Activated CD4-positive, alpha-beta T cell treated with anti-CD3 and anti-CD28 coated beads for 48 hours (primary cell): ENCODE data around the gene FEZ2.

Experiments used
- DNase-seq: peaks from one replicate; pipeline ENCODE4 v3.0.0-alpha.2; 2020

Gene FEZ2

GRCh38 chr2:36528274-36528673 is 69.7 kb downstream of the FEZ2 start:
- no peak for DNase-seq

DNA sequence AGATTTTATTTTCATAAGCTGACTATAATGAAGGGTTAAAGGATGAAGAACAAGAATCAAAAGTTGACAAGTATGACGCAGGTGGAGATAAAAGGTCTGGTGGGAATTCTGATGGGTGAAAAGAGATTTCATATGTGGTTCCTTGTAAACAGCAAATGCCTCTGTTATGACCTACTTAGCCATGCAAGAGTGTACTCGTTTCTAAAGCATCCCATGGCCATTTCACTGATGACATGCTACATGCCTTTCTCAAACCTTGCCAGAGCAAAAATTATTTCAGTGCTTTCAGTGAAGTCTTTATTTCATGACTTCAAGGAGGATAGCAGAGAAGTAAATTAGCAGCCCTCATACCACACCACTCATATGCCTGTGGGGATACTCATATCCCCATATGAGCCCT is 71.7 kb downstream of the FEZ2 start:
- no peak for DNase-seq

DNA sequence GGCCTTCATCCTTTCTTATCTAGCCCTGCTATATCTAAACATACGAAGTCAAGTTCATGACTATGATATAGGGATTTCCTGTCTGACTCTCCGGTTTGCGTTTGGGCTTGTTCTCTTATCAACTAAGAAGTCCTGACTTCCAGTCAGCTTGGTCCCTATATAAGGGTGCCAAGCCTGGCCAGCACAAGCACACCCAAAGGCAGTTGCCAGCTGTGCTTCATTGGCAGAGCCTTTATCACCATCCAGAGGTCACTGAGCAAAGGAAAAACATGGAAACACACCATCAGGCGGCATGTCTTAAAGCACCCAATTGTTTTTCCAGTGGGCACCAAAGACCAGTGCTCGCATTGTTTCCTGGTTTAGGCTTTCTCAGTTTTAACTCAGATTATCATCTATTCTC is 72.7 kb downstream of the FEZ2 start:
- no peak for DNase-seq

DNA sequence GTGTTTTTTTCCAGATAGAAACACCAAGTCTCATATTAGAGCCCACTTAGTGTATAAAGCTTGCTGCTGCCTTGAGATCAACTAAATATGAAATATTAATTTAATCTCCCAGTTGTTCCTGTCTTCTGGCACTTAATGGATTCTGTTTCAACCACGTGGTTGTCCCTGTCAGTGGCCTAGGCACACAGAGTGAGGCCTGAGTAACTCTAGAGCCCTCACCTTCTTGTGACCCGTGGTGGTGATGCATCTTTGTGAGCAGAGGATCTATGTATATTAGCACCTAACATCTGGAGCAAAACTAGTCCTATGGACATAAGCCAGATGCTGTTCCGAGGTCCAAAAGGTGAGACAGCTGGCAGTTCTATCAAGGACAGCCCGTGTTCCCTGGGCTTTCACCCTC is 74.8 kb downstream of the FEZ2 start:
- no peak for DNase-seq

DNA sequence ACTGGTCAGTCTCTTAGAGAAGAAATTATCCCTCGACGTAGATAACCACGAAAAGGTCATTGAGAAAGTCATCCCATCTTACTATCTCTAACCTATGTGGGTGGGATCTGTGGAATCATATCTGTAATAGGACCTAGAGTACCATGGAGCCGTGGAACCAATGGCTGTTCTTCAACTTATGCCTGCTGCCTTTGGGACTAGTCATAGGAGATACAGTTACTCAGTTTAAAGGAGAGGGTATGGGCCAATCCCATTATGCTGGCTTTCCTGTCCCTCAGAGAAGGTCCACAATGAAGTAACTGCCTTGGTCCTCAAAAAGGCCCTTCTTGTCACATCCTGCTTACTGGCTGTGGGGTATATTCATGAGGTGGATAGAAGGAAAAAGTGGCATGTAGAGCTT is 77.5 kb downstream of the FEZ2 start:
- DNase-seq: no peak

DNA sequence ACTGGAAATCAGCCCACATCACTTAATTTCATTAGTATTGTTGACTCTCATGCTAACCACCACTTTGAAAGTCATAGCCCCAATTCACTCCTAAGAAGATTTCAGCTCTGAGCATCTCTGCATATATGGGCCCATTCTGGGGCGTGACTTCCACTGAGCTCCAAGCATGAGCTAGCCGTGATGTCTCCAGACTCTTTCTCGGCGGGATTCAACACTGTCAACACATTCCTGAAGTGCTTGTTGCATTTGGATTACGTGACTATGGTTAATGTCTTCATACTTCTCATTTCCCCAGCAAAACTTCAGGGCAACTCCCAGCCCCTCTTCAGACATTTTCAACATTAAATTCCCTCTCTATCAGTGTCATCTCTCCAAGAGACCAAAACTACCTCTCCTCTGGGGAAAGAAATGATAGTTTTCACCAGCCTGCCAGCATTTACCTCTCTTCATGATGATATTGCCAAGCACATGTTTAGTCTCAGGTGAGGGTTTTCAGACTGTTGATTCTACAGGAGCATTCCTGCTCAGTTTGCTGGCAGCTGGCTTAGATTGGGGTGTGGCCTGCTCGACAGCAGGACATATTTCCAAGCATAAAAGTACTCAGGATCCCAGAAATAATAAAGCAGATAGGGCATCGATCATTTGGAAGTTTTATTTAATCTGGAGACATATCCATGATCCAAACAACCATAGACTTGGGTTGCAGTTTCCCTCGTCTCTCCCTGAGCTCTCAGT is 81.7 kb downstream of the FEZ2 start:
- no peak for DNase-seq

DNA sequence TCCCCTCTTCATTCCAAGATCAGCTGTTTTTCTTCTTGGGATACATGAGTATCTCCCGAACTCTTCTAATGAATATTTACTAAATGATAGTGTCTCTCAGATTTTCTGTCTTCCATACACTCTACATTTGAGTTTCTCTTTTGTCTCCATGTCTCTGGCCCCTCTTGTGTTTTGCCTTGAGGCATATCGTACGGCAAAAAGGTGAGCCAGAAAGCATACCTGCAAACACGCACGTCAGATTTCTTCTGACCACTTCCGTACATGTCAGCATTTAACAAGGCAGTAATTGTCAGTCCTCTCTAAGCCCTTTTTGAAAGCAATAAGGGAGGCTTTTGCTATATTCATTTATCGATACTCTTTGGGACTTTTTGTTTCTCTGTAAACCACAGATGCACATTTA is 82.4 kb downstream of the FEZ2 start:
- no peak for DNase-seq

DNA sequence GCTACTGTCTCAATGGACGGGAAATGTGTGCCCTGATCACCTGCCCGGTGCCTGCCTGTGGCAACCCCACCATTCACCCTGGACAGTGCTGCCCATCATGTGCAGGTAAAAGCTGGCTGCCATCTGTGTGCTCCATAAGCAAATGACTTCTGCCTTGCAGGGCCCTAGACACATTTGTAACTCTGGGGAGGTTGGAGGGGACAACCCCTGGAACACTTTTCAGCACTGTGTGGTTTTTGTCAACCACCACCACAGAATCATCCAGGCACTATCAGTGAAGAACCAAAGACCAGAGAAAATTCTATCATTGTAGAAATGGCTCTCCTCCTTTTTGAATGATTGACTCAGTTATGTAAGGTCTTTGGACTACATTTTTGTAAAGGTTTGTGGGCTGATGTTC is 84.3 kb downstream of the FEZ2 start:
- no peak for DNase-seq

- DNase-seq: no peak
Measured at GRCh38 chr2:36512705-36513104, 85.3 kb downstream of the FEZ2 start.

- no peak for DNase-seq
Measured at GRCh38 chr2:36511858-36512603, 85.9 kb downstream of the FEZ2 start.

DNA sequence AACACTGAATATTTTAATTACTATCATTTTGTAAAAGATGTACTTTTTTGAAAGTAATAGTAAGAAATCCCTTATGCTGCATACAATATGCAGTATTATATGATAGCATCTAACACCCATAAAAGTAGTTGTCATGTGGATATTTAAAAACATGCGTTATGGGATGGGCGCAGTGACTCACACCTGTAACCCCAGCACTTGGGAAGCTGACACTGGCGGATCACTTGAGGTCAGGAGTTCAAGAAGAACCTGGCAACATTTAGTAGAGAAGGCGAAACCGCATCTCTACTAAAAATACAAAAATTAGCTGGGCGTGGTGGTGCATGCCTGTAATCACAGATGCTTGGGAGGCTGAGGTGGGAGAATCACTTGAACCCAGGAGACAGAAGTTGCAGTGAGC is 88.9 kb downstream of the FEZ2 start:
- no peak for DNase-seq

DNA sequence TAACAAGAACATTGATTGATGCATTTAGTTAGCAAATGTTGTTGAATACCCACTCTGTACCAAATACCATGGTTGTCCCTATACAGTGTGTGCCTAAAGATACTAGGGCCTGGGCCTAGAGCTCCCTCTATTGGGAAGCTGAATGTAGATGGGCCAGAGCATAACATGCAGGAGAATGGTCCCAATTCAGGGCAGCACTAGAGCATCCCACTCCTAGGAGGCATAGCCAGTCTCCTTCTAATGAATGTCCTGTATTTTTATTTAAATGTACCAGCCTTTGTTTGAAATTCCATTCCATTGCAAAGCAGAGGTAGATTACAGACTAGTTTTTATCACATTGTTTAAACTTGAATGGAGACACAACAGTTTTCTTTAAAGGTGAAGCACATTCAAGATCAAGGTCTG is 90.6 kb downstream of the FEZ2 start:
- DNase-seq: peak; percentile 39
